ENCODE data around the gene KDM4C. TPM values are rescaled to one million over a fixed set of nuclear protein-coding genes. Genes with fewer than 3 reads are reported as not detected.
A peak's percentile ranks its signal among the peaks of the same experiment; 100 is the strongest.

KDM4C gene
- total RNA-seq, 2 experiments from 2014 or later: 49.4 to 50.0 TPM

GRCh38 chr9:7209990-7210389, 452.2 kb downstream of the KDM4C start:
- no peaks in the 10 kb centered on the region for H3K36me3 Mint-ChIP-seq (ENCODE audit: low read depth)
- ChIA-PET POLR2A (no interaction called here), CTCF (interaction anchor here (0.9 kb wide), 1 partner anchor 24 kb away, joined by 3 read pairs; no protein-coding TSS in a partner anchor)
- H3K4me3 Mint-ChIP-seq: no peak overlapping the region
- H3K9me3 Mint-ChIP-seq: no peaks in the 10 kb centered on the region
- DNase-seq: no peak
- peaks cover 1% of the 10 kb centered on the region for H3K4me1 Mint-ChIP-seq
- H3K27ac Mint-ChIP-seq: no peak overlapping the region
- peaks cover 17% of the 10 kb centered on the region for H3K27me3 Mint-ChIP-seq

GRCh38 chr9:7210854-7211637, 453.3 kb downstream of the KDM4C start:
- CTCF ChIA-PET: no interaction called here

GRCh38 chr9:7211657-7212056, 453.9 kb downstream of the KDM4C start:
- POLR2A ChIA-PET: no interaction called here
- DNase-seq: no peak
- no peak overlapping the region for H3K4me3 Mint-ChIP-seq
- H3K36me3 Mint-ChIP-seq (ENCODE audit: low read depth): no peaks in the 10 kb centered on the region
- H3K27me3 Mint-ChIP-seq: peaks cover 17% of the 10 kb centered on the region
- CTCF ChIA-PET: no interaction called here
- H3K4me1 Mint-ChIP-seq: peaks cover 16% of the 10 kb centered on the region
- peaks cover 3% of the 10 kb centered on the region for H3K9me3 Mint-ChIP-seq
- no peak overlapping the region for H3K27ac Mint-ChIP-seq

More at GRCh38 chr9:7210854-7211637, 453.3 kb downstream of the KDM4C start:
- Mint-ChIP-seq H3K36me3 (ENCODE audit: low read depth) (no peaks in the 10 kb centered on the region), H3K27ac (no peak overlapping the region), H3K4me3 (no peak overlapping the region), H3K4me1 (peaks cover 9% of the 10 kb centered on the region), H3K27me3 (peaks cover 17% of the 10 kb centered on the region), H3K9me3 (peaks cover under 1% of the 10 kb centered on the region)
- POLR2A ChIA-PET: no interaction called here
- no peak for DNase-seq

GRCh38 chr9:7212101-7212500, 454.3 kb downstream of the KDM4C start:
- Mint-ChIP-seq H3K4me3 (no peak overlapping the region), H3K27me3 (peaks cover 19% of the 10 kb centered on the region), H3K27ac (no peak overlapping the region), H3K9me3 (peaks cover 5% of the 10 kb centered on the region), H3K4me1 (peaks cover 20% of the 10 kb centered on the region), H3K36me3 (ENCODE audit: low read depth) (peaks cover 3% of the 10 kb centered on the region)
- CTCF ChIA-PET: no interaction called here
- POLR2A ChIA-PET: no interaction called here
- DNase-seq: no peak

GRCh38 chr9:7216004-7216841, 458.4 kb downstream of the KDM4C start:
- peak; percentile 72 for DNase-seq
- ChIA-PET POLR2A (interaction anchor here (0.9 to 1.8 kb wide), 2 partner anchors 22 to 42 kb away, joined by 3 to 4 read pairs; no protein-coding TSS in a partner anchor), CTCF (interaction anchor here (1.8 to 2.1 kb wide), 4 partner anchors 12 to 318 kb away, joined by 4 to 6 read pairs (median 5); no protein-coding TSS in a partner anchor)
- Mint-ChIP-seq H3K4me3 (no peak overlapping the region), H3K27me3 (peaks cover 50% of the 10 kb centered on the region), H3K36me3 (ENCODE audit: low read depth) (peaks cover 22% of the 10 kb centered on the region), H3K4me1 (peaks cover 27% of the 10 kb centered on the region), H3K9me3 (peaks cover 21% of the 10 kb centered on the region), H3K27ac (peak overlapping the region; percentile 66)

GRCh38 chr9:7223981-7224380, 466.2 kb downstream of the KDM4C start:
- H3K27me3 Mint-ChIP-seq: peaks cover 54% of the 10 kb centered on the region
- ChIA-PET POLR2A (no interaction called here), CTCF (interaction anchor here (1.8 kb wide), 1 partner anchor 10 kb away, joined by 8 read pairs; no protein-coding TSS in a partner anchor)
- H3K36me3 Mint-ChIP-seq (ENCODE audit: low read depth): peaks cover 6% of the 10 kb centered on the region
- peaks cover 11% of the 10 kb centered on the region for H3K9me3 Mint-ChIP-seq
- H3K4me1 Mint-ChIP-seq: peaks cover 16% of the 10 kb centered on the region
- no peak overlapping the region for H3K4me3 Mint-ChIP-seq
- no peak for DNase-seq
- no peak overlapping the region for H3K27ac Mint-ChIP-seq

Other genes starting within 250 kb of the KDM4C start
- gene GLDC, start 112.2 kb upstream of the KDM4C start, total RNA-seq: 1 to 10 TPM; 4.2 to 4.3 TPM

Data from activated CD4-positive, alpha-beta memory T cell treated with anti-CD3 and anti-CD28 coated beads, Interleukin-2, amount 10 ng/mL, durations not matched to agents 7 days and 5 days (primary cell).